GM11168 (cell line): ENCODE data around the gene WIF1.

Source experiments
- in situ Hi-C: fragments of 300-500 bp; cut with MboI; formaldehyde crosslinking; loops from one replicate; pipeline ENCODE4 v1.12.0; 2022; ENCODE audit warnings: low sequenced_read_pairs; ENCODE audit not compliant: unreplicated experiment

Gene WIF1

DNA sequence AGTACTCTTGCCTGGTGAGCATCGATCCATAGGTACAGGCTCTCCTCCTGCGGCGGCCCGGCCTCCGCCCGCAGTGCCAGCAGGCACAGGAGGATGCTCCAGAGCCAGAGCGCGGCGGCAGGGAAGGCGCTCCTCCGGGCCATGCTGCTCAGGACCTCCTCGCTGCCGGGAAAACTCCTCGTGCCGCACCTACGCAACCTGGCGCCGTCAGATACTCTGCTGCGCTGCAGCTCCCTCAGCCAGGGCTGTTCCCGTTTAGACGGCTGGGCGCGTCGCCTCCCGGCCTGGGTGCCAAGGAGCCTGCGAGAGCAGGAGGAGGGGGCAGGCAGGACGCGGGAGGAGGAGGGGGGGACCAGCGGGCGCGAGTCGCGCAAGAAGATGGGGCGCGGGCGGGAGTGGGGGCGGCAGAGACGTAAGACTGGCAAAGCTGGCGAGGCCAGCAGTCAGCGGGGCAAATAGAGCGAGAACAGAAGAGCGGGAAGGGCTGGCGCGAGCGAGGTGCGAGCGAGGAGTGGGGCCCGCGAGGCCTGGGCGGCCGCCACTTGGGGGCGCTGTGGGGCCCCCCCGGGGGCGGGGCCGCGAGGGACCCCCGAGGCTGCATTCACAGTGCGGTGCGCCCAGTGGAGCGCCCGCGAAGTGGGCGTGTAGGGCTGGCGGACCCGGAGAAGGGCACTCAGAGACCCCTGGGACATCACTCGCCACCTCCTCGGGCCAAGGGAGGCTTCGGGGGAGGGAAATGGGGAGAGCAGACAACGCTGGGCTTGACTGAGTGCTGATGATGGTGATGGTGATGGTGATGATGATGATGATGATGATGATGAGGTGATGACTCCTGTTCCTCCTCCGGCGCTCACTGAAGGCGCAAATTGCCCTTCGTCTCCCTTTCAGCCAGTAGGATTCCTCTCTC is at the start of gene WIF1:
Gene WIF1, minus strand, starts transcription at position 257 of the 907 bp plus-strand sequence. Its CDS starts 114 bp downstream, at position 143.
- in situ Hi-C loops = no loop called here

DNA sequence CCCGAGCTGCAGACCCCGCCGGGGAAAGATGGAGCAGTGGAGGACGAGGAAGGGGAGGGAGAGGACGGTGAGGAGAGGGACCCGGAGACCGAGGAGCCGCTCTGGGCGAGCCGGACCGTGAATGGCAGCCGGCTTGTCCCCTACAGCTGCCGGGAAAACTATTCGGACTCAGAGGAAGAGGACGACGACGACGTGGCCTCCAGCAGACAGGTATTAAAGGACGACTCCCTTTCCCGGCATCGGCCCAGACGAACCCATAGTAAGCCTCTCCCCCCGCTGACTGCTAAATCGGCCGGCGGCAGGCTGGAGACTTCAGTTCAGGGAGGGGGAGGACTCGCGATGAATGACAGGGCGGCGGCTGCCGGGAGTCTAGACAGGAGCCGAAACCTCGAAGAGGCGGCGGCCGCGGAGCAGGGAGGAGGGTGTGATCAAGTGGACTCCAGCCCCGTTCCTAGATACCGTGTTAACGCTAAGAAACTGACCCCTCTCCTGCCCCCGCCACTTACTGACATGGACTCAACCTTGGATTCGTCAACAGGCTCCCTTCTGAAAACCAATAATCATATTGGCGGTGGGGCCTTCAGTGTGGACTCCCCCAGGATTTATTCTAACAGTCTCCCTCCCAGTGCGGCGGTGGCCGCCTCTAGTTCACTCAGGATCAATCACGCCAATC is 49.2 kb upstream of the WIF1 start:
- in situ Hi-C loops = no loop called here

- in situ Hi-C loops = no loop called here
Measured at GRCh38 chr12:65169320-65170208, 48.5 kb upstream of the WIF1 start, which contains the start of gene LEMD3. TSS of gene LEMD3 (plus strand) at chr12:65169583. CDS start at chr12:65169597, 14 bp downstream.

DNA sequence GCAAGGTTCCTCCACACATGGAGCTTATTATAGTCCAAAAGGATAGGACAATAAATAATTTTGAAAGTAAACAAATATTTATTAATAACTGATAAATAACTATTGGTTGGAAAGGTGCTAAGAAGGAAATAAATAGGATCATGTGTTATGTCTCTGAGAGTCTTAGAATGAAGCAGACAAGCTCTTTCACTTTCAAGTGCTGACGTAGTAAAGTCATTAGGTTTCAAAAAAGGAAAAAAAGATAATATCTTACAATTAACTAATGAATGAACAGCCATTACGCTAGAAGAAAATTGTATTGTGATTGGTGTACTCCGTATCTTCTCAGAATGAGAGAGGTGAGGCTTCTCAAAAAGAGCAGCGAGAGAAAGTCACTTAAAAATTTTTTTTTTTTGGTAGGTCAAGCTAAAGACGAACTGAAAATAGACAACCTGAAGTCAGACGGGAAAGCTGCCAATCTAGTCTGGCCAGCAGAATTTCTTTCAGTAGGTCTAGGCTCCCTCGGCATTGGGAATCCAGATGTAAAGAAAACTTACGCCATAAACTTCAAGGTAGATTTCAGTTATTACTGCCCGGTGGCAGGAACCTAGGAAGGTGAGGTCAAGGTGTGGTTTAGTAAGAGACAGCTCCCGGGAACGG is 47.7 kb upstream of the WIF1 start:
- in situ Hi-C loops = no loop called here

- in situ Hi-C loops = no loop called here
Measured at GRCh38 chr12:65164774-65165173, 43.7 kb upstream of the WIF1 start.

DNA sequence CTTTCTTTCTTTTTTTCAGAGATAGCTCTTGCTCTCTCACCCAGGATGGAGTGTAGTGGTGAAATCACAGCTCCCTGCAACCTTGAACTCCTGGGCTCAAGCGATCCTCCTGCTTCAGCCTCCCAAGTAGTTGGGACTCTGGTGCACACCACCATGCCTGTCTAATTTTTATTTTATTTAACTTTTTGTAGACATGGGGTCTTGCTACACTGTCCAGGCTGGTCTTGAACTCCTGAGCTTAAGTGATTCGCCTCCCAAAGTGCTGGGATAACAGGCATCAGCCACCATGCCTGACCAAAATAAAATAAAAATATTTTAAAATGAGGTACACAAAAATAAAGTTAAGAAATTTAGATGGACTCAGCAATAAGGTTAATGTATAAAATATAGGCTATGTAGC is 43.1 kb upstream of the WIF1 start:
- in situ Hi-C loops = no loop called here

DNA sequence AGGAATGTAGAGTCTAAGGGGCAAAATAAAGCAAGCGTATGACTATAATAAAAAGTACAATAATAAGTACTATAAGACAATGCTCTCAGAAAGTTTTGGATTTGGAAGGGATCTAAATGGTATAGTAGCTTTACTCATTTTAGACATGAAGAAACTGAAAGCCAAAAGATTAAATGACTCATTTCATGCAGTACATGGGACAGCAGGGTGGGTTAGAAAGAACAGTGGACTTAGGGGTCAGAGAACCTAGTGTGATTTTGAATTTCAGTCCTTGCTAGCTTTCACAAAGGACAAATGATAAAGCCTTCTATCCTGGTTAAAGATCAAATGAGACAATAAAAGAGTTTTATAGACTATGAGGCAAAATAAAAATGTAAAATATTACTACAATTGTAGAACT is 41.5 kb upstream of the WIF1 start:
- in situ Hi-C loops = no loop called here

DNA sequence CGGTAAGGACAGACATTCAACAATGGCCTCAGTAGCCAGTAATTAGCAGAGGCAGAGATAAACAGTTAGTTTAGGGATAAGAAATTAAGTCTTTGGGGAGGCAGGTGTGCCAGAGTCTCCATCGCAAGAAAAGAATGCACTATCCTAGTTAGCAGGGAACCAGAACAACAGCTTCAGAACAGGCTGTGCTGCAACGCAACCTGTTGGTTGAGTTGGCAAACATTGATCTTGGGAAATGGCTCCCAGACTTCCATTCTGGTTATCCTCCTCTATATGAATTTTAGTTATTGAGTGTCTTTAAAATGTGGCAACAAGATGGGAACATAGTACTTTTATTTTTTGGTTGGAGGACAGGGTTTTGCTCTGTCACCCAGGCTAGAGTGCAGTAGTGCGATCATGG is 36.0 kb upstream of the WIF1 start:
- in situ Hi-C loops = no loop called here

- in situ Hi-C loops = no loop called here
Measured at GRCh38 chr12:65156366-65156841, 35.3 kb upstream of the WIF1 start.

- in situ Hi-C loops = no loop called here
Measured at GRCh38 chr12:65155784-65156183, 34.7 kb upstream of the WIF1 start.

GRCh38 chr12:65152596-65152995 is 31.5 kb upstream of the WIF1 start:
- in situ Hi-C loops = no loop called here

- in situ Hi-C loops = no loop called here
Measured at GRCh38 chr12:65152012-65152411, 30.9 kb upstream of the WIF1 start.

DNA sequence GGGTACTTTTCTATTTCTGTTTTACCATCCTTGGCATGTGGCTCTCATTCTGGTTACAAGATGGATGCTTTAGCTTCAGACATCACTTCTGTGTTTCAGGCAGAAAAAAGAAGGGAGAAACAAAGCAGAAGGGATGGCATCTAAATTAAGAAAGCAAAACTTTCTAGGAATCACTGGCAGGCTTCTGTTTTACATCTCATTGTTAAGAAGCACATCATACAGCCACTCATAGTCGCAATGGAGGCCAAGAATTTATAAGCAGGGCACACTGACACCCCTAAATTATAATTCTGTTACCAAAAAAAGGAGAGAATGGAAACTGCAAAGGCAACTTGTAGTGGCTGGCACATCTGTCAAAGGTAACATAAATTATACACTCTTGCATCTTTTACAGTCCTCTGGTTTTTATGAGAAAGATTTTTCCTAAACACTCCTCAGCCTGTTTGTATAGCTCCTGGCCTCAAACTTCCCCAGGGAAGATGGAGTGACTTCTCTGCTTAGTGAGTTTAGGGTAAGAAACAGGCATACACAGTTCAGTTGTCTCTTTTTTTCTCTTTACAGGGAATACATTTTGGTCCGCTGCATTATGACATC is 26.3 kb upstream of the WIF1 start:
- in situ Hi-C loops = no loop called here

DNA sequence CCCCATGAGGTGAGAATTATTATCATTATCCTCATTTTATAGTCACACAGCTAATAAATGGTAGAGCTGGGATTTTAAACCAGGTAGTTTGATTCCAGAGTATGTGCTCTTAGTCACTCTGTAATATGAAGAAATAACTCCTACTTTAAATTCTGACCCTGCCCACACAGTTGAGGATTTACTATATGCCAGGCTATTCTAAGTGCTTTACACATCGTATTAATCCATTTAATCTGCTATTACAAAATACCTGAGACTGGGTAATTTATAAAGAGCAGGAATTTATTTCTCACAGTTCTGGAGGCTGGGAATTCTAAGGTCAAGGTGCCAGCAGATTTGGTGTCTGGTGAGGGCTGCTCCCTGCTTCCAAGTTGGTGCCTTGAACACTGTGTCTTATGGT is 19.6 kb upstream of the WIF1 start:
- in situ Hi-C loops = no loop called here

DNA sequence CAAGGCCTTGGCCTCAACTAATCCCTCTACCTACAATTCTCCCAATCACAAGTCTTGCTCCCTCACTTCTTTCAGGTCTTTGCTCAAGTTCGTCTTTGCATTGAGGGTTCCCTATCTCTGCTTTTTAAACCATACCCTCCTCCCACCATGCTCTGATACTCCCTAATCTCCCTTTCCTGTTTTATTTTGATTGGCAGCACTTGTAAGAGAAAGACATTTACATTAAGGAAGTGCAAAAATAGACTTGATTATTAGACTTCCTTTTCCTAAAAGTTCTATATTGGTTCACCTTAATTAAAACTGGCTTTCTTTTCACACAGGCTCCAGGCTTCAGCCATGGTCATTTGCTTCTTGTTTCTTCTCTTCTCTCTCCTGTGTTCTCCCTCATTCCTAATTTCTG is 18.3 kb upstream of the WIF1 start:
- in situ Hi-C loops = no loop called here

DNA sequence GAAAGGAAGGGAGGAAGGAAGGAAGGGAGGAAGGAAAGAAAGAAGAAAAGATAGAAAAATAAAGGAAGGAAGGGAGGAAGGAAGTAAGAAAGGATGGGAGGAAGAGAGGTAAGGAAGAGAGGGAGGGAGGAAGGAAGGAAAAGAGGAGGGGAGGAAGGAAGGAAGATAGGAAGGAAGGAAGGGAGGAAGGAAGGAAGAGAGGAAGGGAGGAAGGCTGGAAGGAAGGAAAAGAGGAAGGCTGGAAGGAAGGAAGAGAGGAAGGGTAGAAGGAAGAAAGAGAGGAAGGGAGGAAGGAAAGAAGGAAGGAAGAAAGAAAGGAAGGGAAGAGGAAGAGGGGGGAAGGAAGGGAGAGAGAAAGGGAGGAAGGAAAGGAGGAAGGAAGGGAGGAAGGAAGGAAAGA is 12.8 kb upstream of the WIF1 start:
- in situ Hi-C loops = no loop called here

DNA sequence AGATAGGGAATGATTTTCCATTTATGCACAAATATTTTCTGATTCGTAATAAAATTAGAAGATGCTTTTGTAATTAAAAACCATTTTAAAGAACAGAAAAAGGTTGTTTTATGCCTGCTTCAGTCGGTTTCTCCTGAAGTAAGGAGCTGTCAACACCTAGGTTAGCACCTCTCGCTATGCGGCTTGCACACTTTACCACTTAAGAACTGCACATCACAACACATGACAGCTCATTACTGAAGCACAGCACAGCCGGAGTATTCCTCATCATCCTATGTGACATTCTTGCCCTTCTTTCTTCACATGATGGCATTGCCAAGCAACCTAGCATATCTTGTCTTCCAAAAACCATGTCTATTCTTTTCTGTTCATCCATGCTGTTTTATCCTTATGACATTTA is 5.4 kb upstream of the WIF1 start:
- in situ Hi-C loops = no loop called here

DNA sequence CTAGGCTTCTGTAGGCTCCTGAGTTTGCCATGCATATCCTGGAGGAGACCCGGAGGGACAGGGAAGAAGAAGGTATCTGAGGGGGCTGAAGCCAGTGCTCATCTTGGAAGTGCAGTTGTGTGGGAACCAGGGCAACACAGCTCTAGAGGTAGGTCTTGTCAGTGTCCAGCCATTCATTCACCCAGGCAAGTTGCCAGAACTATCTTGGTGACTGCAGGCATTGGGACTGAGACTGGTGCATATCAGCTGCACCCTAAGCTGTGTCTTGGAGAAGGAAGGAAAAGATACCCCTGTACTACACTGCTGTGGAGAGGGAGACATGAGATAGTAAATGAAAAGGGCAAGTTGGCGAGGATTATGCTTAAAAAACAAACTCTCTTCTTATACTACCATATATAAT is 4.9 kb upstream of the WIF1 start:
- in situ Hi-C loops = no loop called here

GRCh38 chr12:65125247-65125646 is 4.1 kb upstream of the WIF1 start:
- in situ Hi-C loops = no loop called here
